ENCODE data around the gene ESRRA. TPM values are rescaled to one million over a fixed set of nuclear protein-coding genes. Genes with fewer than 3 reads are reported as not detected.

Gene ESRRA
- total and polyA plus RNA-seq, 9 of the 15 experiments (the other 6 are each of a cell fraction or from before 2014, with no cell fraction given): 0.27 to 89.7 (median 23.7) TPM

DNA sequence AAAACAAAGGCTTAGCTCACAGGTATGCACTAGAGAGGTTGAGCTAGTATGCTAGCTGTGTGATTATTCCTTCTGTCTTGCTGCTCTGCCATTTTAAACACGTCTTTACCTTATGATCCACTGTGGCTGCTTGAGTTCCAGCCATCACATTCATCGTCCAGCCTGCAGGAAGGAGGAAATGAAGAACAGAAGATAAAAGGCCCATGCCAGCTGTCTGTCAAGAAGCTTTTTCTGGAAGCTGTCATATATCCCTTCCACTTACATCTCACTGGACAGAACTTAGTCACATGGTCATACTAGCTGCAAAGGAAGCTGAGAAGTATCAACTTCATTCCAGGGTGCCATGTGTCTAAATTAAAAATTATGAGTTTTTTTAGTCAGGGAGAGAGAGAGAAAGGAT, 22.1 kb downstream of the ESRRA start (continued):
- TF ChIP-seq, protein P1, sequence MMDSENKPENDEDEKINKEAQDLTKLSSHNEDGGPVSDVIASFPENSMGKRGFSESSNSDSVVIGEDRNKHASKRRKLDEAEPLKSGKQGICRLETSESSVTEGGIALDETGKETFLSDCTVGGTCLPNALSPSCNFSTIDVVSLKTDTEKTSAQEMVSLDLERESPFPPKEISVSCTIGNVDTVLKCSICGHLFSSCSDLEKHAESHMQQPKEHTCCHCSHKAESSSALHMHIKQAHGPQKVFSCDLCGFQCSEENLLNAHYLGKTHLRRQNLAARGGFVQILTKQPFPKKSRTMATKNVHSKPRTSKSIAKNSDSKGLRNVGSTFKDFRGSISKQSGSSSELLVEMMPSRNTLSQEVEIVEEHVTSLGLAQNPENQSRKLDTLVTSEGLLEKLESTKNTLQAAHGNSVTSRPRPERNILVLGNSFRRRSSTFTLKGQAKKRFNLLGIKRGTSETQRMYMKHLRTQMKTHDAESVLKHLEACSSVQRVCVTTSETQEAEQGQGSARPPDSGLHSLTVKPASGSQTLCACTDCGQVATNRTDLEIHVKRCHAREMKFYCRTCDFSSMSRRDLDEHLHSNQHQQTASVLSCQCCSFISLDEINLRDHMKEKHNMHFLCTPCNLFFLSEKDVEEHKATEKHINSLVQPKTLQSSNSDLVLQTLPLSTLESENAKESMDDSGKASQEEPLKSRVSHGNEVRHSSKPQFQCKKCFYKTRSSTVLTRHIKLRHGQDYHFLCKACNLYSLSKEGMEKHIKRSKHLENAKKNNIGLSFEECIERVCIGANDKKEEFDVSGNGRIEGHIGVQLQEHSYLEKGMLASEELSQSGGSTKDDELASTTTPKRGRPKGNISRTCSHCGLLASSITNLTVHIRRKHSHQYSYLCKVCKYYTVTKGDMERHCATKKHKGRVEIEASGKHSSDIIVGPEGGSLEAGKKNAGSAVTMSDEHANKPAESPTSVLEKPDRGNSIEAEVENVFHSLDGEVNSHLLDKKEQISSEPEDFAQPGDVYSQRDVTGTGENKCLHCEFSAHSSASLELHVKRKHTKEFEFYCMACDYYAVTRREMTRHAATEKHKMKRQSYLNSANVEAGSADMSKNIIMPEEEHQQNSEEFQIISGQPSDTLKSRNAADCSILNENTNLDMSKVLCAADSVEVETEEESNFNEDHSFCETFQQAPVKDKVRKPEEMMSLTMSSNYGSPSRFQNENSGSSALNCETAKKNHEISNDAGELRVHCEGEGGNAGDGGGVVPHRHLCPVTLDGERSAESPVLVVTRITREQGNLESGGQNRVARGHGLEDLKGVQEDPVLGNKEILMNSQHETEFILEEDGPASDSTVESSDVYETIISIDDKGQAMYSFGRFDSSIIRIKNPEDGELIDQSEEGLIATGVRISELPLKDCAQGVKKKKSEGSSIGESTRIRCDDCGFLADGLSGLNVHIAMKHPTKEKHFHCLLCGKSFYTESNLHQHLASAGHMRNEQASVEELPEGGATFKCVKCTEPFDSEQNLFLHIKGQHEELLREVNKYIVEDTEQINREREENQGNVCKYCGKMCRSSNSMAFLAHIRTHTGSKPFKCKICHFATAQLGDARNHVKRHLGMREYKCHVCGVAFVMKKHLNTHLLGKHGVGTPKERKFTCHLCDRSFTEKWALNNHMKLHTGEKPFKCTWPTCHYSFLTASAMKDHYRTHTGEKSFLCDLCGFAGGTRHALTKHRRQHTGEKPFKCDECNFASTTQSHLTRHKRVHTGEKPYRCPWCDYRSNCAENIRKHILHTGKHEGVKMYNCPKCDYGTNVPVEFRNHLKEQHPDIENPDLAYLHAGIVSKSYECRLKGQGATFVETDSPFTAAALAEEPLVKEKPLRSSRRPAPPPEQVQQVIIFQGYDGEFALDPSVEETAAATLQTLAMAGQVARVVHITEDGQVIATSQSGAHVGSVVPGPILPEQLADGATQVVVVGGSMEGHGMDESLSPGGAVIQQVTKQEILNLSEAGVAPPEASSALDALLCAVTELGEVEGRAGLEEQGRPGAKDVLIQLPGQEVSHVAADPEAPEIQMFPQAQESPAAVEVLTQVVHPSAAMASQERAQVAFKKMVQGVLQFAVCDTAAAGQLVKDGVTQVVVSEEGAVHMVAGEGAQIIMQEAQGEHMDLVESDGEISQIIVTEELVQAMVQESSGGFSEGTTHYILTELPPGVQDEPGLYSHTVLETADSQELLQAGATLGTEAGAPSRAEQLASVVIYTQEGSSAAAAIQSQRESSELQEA (IDR thresholded peaks at IDR 0.05; ENCODE audit: low read depth): no peak
- TF ChIP-seq ARHGAP35 (IDR thresholded peaks at IDR 0.05; ENCODE audit: partially characterized antibody): no peak
- no peak for TF ChIP-seq FIP1L1 (IDR thresholded peaks at IDR 0.05; ENCODE audit: low read depth, low read length, poor library complexity, severe bottlenecking)
- no peak for TF ChIP-seq EZH2 (IDR thresholded peaks at IDR 0.05; ENCODE audit: borderline replicate concordance, low read depth, low read length)
- no peak for TF ChIP-seq RFX1 (IDR thresholded peaks at IDR 0.05)
- TF ChIP-seq MTA1 (IDR thresholded peaks at IDR 0.05; ENCODE audit: borderline replicate concordance): no peak
- no peak for TF ChIP-seq MCM5 (IDR thresholded peaks at IDR 0.05; ENCODE audit: low read depth)
- peak; percentile 40; the same call in 1 of the 2 replicates for TF ChIP-seq HDAC2 (IDR thresholded peaks at IDR 0.05)
- TF ChIP-seq, protein P2, sequence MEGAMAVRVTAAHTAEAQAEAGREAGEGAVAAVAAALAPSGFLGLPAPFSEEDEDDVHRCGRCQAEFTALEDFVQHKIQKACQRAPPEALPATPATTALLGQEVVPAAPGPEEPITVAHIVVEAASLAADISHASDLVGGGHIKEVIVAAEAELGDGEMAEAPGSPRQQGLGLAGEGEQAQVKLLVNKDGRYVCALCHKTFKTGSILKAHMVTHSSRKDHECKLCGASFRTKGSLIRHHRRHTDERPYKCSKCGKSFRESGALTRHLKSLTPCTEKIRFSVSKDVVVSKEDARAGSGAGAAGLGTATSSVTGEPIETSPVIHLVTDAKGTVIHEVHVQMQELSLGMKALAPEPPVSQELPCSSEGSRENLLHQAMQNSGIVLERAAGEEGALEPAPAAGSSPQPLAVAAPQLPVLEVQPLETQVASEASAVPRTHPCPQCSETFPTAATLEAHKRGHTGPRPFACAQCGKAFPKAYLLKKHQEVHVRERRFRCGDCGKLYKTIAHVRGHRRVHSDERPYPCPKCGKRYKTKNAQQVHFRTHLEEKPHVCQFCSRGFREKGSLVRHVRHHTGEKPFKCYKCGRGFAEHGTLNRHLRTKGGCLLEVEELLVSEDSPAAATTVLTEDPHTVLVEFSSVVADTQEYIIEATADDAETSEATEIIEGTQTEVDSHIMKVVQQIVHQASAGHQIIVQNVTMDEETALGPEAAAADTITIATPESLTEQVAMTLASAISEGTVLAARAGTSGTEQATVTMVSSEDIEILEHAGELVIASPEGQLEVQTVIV (CRISPR knock-in tag; IDR thresholded peaks at IDR 0.05; ENCODE audit: borderline replicate concordance): no peak
- no peak for TF ChIP-seq JUND (IDR thresholded peaks at IDR 0.05; ENCODE audit: borderline replicate concordance, low read depth, low read length)
- no peak for TF ChIP-seq JUND (tag; IDR thresholded peaks at IDR 0.05; ENCODE audit: borderline replicate concordance, low read depth, low read length)
- TF ChIP-seq, protein P3, sequence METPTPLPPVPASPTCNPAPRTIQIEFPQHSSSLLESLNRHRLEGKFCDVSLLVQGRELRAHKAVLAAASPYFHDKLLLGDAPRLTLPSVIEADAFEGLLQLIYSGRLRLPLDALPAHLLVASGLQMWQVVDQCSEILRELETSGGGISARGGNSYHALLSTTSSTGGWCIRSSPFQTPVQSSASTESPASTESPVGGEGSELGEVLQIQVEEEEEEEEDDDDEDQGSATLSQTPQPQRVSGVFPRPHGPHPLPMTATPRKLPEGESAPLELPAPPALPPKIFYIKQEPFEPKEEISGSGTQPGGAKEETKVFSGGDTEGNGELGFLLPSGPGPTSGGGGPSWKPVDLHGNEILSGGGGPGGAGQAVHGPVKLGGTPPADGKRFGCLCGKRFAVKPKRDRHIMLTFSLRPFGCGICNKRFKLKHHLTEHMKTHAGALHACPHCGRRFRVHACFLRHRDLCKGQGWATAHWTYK (CRISPR knock-in tag; IDR thresholded peaks at IDR 0.05): no peak
- peak; percentile 87 for TF ChIP-seq BCOR (IDR thresholded peaks at IDR 0.05)
- no peak for TF ChIP-seq ZBTB17 (CRISPR knock-in tag; IDR thresholded peaks at IDR 0.05)
- TF ChIP-seq NCOA6 (IDR thresholded peaks at IDR 0.05): no peak
- TF ChIP-seq CBX3 (IDR thresholded peaks at IDR 0.05; ENCODE audit: borderline replicate concordance in 1 of 2, low read length in 2 of 2): peak in 1 of 2 experiments; percentile 87; a peak in 2 of 3 replicates
- no peak for TF ChIP-seq ZNF76 (CRISPR knock-in tag; IDR thresholded peaks at IDR 0.05; ENCODE audit: borderline replicate concordance)
- TF ChIP-seq RCOR1 (IDR thresholded peaks at IDR 0.05; ENCODE audit: borderline replicate concordance in 1 of 2, low read depth in 2 of 2, low read length in 2 of 2): 0 out of 4 replicates have a peak, but pooled peaks of 1 of the 2 experiments have one; percentile 48
- TF ChIP-seq BRD4 (IDR thresholded peaks at IDR 0.05): no peak
- peak; percentile 96 for TF ChIP-seq HLTF (IDR thresholded peaks at IDR 0.05)
